Fibroblast of skin of scalp (primary cell): ENCODE data around the gene CHPT1. TPM values are rescaled to one million over a fixed set of nuclear protein-coding genes. Genes with fewer than 3 reads are reported as not detected.
"Not testable (repeated sequence)": the region's sequence is repeated elsewhere in the genome, so short reads cannot be mapped to it uniquely, and the experiment has no call there.

Source experiments
- DNase-seq: peaks from one replicate; pipeline ENCODE4 v3.0.0-alpha.2; 2013
- polyA plus RNA-seq, 2 experiments: library from polyadenylated mRNA; unstranded; fragments of 120-200 nt; gene quantifications; one replicate each; pipeline ENCODE4 v1.2.1, GENCODE V29; 2013; ENCODE audit not compliant: insufficient read length in 2 of 2

The CHPT1 gene
- polyA plus RNA-seq (2013, experiment 1 of 2; ENCODE audit: insufficient read length) = 27.8 TPM
- polyA plus RNA-seq (2013, experiment 2 of 2; ENCODE audit: insufficient read length) = 27.4 TPM

- DNase-seq = peak; percentile 44
Measured at GRCh38 chr12:101697197-101697929, at the start of gene CHPT1. Gene CHPT1, plus strand, starts transcription at chr12:101697640. Its CDS starts 222 bp downstream, at chr12:101697862.

DNA sequence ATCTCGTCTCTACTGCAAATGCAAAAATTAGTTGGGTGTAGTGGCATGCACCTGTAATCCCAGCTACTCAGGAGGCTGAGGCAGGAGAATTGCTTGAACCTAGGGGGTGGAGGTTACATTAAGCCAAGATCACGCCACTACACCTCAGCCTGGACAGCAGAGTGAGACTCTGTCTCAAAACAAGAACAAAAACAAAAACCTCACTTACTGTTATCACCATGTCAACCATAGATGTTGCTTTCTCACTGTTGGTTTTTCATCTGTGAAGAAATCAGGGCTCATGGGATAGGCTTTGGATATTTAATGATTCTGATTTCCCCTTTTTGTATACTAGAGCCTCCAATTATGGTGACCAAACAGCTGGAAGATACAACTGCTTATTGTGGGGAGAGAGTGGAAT lies 49.7 kb upstream of the CHPT1 start:
- no peak for DNase-seq

- DNase-seq = no peak
Measured at GRCh38 chr12:101648195-101648594, 49.2 kb upstream of the CHPT1 start.

GRCh38 chr12:101650346-101651117 lies 46.9 kb upstream of the CHPT1 start:
- DNase-seq = no peak

DNA sequence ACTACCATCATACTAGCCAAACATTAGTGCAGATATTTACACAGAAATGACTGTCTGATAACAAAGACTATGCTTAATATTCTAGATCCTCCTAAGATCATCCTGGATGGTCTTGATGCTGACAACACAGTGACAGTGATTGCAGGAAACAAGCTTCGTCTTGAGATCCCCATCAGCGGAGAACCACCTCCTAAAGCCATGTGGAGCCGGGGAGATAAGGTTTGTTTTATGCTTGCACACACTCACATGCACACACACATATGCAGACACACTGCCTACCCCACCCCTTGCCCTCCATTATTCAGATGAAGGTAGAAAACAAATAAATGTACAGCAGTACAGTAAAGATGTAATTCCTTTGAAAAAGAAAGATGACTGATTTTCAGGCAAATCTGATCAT lies 44.4 kb upstream of the CHPT1 start:
- no peak for DNase-seq

GRCh38 chr12:101653503-101653902 lies 43.9 kb upstream of the CHPT1 start:
- no peak for DNase-seq

DNA sequence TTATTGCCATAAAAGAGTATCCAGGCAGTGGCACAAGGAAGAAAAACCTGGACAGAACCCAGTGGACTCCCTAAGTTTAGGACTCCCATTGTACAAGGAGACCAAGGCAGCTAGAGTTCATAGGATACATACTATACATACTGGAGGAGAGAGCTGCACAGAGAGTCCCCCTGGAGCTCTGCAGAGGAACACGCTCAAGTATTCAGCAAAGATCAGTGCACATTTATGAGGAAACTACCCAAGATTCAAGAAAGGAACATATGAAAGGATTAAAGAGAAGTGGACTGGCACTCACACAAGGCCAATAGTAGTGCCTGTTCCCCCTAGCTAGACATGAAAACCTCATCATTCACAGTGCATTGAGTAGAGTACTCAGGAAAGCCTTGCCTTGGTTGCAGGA lies 43.0 kb upstream of the CHPT1 start:
- DNase-seq = no peak

DNA sequence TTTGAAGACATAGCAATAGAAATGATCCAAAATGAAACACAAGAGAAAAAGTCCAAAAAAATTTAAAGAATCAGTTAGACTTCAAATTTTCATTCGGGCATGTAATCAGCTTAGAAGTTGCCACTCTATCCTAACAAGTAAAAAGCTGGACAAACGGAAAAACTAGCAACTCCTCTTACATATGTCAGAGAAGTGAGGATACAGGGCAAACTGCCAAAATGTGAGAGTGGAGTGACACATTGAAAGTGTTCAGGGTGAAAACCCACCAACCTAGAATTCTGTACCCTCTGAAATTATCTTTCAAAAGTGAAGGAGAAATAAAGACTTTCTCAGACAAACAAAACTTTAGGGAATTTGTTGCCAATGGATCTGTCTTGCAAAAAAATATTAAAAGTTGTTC lies 42.0 kb upstream of the CHPT1 start:
- no peak for DNase-seq

- DNase-seq = not testable (repeated sequence)
Measured at GRCh38 chr12:101660662-101661061, 36.8 kb upstream of the CHPT1 start.

- DNase-seq = no peak
Measured at GRCh38 chr12:101663298-101663697, 34.1 kb upstream of the CHPT1 start.

DNA sequence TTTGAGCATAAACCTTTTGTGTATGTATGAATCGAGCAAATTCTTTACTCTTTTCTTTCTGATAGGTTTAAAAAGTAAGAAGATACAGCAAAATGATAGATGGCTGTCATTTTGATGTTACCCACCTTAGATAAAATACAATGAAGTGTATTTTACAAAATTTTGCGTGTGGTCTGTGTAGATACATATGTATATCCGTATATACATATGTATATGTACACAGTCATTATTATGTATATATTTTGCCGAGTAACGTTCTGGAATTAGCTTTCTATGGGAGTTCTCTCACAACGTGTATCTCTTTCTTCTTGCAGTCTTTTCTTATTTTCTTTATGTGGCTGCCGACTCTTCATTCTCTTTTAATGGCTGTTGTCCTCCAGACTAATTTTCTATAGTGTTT lies 32.4 kb upstream of the CHPT1 start:
- DNase-seq = no peak

DNA sequence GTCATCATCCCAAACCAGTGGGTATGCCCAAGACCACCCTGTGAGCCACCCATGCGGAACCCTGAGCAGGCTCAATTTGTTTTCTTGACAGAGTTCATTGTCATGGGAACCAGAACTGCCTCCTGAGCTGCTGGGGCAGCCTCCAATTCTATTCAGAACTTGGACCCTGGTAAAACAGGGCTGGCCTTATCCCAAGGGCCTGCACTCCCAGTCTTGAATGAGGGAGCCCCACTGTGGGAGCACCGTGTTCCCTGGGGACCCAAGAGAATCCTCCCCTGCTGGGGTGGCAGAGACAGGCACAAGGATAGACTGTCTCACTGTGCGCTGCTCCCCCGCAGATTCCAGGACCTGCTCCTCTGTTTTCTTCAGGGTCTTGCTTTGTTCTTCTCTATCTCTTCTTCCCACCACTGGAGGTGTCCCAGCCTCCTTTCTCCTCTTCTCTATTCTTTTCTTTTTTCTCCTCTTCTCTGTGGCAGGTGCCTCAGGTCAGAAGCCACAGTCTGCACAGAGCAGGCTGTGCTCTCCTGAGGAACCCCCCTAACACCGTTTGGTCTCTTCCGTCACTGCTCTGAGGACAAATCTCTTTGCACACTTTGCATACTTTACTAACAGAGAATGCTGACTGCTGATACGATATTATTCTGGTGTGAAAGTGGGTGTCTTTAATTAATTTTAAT lies 31.2 kb upstream of the CHPT1 start:
- no peak for DNase-seq

GRCh38 chr12:101667591-101667990 lies 29.8 kb upstream of the CHPT1 start:
- DNase-seq = no peak

- peak; percentile 71 for DNase-seq
Measured at GRCh38 chr12:101670007-101670671, 27.3 kb upstream of the CHPT1 start.

GRCh38 chr12:101671157-101671791 lies 26.2 kb upstream of the CHPT1 start:
- DNase-seq = no peak

GRCh38 chr12:101671833-101672232 lies 25.6 kb upstream of the CHPT1 start:
- DNase-seq = no peak

GRCh38 chr12:101675555-101675954 lies 21.9 kb upstream of the CHPT1 start:
- no peak for DNase-seq

GRCh38 chr12:101676497-101676896 lies 20.9 kb upstream of the CHPT1 start:
- DNase-seq = not testable (repeated sequence)

DNA sequence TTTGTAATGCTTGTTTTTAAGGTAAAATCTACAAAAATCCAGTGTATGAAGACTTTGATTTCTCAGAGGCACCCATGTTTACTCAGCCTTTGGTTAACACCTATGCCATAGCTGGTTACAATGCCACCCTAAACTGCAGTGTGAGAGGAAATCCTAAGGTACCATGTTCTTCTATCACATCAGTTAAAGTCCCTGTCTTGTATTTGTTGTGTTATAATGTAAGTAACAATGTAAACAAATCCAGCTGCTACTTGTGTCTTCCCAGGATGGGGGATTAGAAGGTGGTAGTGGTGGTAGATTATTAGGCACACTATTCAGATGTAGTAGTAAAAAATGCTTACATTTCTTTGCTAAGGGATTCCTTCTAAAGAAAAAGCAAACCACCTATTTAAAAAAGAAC lies 19.4 kb upstream of the CHPT1 start:
- DNase-seq = no peak

- no peak for DNase-seq
Measured at GRCh38 chr12:101680240-101680639, 17.2 kb upstream of the CHPT1 start.

DNA sequence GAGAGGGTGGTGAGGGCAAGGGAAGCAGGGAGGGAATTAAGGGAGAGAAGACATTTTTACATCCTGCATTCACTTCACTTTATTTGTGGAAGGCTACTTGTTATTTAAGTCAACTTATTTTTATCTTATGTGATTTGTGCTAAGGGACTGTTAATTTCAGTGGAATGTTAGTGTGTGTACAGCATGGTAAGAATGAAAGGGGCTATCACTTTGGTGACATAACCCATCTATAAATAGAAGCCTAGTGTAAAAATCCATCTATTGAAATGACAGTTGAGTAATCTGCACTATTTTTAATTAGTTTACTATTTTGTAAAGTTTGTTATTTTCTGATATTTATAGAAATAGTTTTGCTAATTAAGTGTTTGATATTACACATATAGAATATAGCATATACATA lies 16.8 kb upstream of the CHPT1 start:
- DNase-seq = no peak

GRCh38 chr12:101681627-101682026 lies 15.8 kb upstream of the CHPT1 start:
- not testable (repeated sequence) for DNase-seq
